ENCODE data around the gene GPR137.

GPR137 gene

DNA sequence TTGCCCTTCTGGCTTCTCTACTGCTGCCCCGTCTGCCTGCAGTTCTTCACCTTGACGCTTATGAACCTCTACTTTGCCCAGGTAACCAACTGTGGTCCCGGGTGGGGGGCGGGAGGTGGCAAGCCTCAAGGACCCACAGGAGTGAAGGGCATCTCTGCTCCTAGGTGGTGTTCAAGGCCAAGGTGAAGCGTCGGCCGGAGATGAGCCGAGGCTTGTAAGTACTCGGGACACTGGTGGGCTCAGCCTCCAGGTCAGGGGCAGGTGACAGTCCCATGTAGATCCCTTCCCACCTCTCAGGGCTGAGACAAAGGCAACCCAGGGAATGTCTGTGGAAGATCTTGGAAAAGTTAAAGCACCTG, 1.1 kb downstream of the GPR137 start:
- DNase-seq (ENCODE audit: low read depth) = no peak

DNA sequence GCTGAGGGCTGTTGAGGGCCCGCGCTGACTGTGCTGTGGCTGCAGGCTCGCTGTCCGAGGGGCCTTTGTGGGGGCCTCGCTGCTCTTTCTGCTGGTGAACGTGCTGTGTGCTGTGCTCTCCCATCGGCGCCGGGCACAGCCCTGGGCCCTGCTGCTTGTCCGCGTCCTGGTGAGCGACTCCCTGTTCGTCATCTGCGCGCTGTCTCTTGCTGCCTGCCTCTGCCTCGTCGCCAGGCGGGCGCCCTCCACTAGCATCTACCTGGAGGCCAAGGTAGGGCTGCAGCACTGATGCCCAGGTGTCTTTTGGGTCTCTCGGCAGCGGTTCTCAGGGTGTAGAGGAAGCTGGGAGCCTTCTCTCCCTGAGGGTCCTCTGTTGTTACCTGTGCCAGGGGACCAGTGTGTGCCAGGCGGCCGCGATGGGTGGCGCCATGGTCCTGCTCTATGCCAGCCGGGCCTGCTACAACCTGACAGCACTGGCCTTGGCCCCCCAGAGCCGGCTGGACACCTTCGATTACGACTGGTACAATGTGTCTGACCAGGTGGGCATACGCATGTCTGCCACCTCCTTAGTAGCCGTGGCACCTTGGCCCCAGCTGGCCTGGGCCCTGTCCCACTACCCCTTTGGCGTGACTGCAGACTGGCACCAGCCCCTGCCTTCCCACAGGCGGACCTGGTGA, 2.2 kb downstream of the GPR137 start:
- no peak for DNase-seq (ENCODE audit: low read depth)

DNA sequence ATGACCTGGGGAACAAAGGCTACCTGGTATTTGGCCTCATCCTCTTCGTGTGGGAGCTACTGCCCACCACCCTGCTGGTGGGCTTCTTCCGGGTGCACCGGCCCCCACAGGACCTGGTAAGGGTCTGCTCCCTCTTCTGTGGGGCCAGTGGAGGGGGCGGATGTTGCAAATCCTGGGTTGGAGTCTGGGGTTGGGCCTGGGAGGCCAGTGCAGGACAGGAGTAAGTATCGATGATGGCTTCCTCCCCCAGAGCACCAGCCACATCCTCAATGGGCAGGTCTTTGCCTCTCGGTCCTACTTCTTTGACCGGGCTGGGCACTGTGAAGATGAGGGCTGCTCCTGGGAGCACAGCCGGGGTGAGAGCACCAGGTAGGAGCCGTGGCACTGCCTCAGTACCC, 2.7 kb downstream of the GPR137 start:
- no peak for DNase-seq (ENCODE audit: low read depth)

DNA sequence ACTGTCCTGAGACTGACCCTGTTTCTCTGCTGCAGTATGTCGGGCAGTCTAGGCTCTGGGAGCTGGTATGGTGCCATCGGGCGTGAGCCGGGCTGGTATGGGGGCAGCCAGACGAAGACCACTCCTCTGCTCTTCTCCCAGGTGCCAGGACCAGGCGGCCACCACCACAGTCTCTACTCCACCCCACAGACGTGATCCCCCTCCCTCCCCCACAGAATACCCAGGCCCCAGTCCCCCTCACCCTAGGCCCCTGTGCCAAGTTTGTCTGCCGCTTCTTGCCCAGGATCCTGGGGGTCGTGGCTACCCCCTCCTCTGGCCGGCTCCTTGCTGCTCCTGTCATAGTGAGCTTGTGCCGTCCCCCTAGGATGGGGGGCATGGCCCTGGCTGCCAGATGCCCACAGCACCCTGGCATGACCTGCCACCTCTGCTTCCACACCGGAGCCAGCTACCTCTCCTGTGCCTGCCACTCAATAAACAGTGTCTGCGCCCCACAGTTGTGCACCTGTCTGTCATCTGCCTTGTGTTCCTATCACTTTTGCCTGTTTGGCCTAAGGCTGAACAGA, 3.4 kb downstream of the GPR137 start:
- no peak for DNase-seq (ENCODE audit: low read depth)

DNA sequence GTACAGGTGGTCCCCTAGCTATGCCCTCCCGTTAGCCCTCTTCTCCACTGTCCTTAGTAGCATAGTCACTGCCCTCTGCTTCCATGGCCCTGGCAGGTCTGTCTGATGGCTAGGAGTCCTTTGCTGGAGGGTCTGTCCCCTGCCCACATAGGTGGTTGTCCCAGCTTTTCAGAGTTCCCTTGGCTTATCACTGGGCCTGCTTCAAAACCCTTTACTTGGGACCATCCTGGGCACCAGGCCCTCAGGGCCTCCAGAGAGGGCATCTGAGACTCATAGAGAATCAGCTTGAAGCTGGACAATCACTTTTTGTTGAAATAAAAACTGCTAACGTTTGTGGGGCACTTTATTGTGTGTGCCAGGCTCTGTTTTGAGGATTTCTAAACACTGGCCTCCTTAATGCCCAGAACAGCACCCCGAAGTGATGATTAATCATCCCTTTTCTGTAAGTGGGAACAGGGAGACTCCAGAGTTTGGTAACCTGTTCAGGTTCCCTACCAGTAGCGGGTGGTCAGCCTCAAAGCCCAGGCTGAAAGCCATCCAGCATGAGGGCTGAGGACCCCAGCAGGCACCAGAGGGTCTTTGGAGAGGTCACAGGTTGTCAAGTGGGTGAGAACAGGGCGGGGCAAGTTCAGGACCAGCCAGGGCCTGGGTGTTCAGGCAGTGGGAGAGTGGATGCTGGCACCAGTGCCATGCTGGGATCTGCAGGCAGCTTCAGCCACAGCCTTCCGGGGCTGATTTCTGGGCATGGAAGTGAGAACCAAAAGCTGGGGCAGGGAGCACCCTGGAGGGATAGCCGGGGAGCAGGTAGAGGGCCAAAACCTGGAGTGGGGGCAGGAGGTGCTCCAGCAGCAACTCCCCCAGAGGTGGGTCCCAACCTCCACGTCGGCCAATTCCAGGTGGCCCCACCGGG, 5.0 kb downstream of the GPR137 start:
- DNase-seq (ENCODE audit: low read depth) = no peak

DNA sequence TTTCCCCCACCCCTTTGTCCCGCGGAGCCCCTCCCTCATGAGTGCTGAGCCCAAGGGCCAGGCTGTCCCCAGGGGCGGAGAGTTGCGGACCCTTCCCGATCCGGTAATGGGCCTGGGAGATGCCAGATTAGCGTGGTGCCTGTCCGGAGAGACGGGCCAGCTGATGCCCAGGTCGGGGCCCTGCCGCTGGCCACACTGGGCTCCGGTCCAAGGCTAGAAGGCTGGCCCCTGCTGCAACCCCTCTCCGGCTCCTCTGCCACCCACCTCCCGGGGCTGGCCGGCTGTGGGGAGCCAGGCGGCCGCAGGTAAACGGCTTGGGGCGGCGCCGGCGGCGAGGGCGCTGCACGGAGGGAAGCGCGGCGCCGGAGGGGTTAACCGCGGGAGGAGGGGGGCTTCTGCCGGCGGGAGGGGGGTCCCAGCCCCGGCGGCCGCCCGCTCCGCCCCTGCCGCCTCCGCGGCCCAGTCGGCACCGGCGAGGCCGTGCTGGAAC, 5.7 kb downstream of the GPR137 start, which contains the start of gene KCNK4:
Gene KCNK4 (plus strand): TSS at position 41 of the 490 bp plus-strand sequence. CDS start 1,717 bp downstream, outside the sequence.
- DNase-seq (ENCODE audit: low read depth) = no peak

DNA sequence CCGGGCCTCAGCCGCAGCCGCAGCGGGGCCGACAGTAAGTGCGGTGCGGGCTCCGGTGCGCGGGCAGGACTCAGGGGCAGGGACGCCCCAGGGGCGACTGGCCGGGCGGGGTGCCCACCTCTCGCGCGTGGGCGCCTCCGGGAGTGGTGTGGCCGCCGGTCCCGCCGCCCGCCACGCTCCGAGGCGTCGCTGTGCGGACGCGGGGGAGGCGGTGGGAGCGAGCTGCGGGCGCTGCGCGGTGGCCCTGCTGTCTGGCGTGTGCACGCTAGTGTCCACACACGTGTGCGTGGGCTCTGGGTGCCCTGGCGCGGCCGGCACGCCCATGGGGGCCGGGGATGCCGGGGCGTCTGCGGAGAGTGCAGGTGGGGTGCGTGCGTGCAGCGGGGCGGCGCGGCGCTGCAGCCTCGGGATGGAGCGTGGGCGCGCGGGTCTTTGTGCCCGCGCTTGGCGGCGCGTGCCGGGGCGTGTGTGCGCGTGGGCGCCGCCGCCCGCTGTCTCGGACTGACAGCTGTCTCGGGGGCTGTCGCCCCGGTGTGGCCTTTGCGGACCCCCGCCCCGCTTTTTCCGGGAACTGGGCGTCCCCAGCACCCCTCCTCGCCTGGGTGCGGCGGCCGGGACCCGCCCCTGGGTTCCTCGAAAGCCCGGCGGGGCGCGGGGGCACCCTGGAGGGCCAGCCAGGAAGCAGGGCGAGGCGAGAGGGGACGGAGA, 6.3 kb downstream of the GPR137 start:
- no peak for DNase-seq (ENCODE audit: low read depth)

DNA sequence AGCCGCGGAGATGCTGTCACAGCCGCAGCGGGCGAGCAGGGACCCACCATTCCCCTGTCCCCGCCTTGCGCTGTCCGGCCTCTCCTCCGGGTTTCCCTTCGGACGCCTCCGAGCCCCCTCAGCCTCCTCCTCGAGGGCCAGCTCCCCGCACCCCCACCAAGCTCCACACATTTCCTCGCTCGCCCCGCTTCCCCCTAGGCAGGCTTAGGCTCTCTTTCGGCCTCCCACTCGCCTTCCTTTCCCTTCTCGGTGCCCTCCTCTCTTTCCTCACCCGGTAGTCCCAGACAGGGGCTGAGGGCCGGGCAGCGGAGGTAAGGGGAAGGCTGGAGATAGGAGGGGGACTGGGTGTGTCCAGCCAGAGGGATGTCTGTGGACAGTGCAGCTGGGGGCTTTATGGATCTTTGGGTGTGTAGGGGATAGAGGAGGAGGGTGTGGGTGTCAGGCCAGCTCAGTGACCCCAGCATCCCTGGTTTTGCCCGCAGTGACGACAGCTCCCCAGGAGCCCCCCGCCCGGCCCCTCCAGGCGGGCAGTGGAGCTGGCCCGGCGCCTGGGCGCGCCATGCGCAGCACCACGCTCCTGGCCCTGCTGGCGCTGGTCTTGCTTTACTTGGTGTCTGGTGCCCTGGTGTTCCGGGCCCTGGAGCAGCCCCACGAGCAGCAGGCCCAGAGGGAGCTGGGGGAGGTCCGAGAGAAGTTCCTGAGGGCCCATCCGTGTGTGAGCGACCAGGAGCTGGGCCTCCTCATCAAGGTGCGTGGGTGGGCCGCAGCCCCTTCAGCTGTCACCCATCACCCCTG, 7.0 kb downstream of the GPR137 start:
- DNase-seq (ENCODE audit: low read depth) = no peak

DNA sequence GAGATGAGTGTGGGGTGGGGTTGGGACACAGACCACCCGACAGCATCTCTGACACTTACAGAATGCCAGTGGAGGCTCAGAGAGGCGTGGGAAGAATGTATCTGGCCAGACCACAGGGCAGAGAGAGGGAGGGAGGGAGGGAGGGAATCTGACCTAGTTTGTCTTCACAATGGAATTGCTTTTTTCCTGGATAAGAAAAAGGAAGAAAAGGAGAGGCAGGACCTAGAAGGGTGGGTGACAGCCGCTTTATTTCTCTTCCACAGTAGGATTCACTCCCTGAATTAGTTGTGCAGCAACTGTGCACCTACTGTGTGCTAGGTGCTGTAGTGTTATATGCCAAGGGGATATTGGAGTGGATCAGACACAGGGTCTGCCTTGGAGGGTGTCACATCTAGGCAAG, 9.1 kb downstream of the GPR137 start:
- no peak for DNase-seq (ENCODE audit: low read depth)

DNA sequence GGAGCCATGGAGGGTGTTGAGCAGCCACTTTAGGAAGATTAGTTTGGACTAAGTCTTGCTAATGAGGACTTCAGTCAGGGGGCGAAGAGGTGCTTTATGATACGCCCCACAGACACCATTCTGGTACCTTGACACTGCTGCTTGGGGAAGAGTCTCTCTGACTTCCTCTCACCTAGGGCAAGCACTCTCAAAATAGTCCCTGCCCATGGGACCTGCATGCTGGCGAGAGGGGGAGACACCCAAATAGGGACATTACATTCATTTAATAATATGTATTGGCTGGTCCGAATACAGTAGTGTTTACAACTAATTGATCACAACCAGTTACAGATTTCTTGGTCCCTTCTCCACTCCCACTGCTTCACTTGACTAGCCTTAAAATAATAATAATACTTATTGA, 10.1 kb downstream of the GPR137 start:
- DNase-seq (ENCODE audit: low read depth) = no peak

DNA sequence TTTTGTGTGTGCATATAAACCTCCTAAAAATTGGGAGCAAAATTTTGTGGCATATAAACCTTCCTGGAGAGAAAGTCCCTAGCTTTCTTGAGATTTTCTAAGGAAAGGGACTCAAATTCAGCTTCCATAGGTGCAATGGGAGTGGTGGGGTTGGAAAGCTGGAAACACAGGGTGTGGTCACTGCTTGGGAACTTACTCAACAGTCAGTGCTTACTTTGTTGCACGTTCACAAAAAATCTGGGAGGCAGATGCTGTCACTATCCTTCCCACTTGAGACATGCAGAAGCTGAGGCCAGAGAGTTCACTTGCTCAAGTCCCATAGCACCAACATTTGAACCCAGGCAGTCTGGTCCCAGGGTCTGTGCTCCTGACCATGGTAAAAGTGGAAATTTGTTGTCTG, 10.6 kb downstream of the GPR137 start:
- no peak for DNase-seq (ENCODE audit: low read depth)

DNA sequence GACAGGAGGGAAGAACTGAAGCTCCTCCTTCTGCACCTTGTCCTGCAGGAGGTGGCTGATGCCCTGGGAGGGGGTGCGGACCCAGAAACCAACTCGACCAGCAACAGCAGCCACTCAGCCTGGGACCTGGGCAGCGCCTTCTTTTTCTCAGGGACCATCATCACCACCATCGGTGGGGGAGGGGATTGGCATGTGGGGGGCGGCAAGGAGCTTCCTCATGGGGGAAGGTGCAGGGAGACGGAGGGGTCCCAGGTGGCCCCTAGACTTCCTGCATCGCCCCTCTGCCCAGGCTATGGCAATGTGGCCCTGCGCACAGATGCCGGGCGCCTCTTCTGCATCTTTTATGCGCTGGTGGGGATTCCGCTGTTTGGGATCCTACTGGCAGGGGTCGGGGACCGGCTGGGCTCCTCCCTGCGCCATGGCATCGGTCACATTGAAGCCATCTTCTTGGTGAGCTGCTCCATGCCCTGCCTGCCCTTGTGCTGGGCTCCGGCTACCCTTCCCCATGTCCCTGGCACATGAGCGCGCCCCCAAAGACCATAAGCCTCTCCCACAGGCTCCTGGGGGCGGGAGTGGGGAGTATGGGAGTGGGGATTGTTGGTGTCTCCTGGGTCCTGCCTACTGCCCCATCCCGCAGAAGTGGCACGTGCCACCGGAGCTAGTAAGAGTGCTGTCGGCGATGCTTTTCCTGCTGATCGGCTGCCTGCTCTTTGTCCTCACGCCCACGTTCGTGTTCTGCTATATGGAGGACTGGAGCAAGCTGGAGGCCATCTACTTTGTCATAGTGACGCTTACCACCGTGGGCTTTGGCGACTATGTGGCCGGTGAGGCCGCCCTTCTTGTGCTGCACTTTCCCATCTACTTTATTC, 11.4 kb downstream of the GPR137 start:
- DNase-seq (ENCODE audit: low read depth) = no peak

DNA sequence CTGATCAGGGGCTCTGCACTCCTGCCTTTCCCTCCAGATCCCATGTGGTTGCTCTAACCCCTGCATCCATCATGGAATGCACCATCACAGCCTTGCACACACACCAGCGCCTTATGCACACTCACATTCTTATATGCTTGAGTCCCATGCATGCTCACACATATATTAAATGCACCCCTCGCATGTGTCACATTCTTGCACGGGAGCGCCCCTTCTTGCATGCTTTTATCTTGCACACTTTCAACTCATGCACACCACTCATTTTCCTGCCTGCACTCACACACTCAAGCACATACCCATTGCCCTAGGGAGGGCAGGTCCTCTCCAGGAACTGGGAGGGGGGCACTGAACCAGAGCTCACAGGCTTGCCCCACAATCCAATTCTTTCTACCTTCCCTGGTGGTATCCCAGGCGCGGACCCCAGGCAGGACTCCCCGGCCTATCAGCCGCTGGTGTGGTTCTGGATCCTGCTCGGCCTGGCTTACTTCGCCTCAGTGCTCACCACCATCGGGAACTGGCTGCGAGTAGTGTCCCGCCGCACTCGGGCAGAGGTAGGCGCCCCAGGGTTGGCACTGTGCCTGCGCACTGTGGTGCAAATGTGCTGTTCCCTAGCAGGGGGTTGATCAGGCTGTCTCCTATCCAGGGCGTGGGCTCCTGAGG, 12.2 kb downstream of the GPR137 start:
- DNase-seq (ENCODE audit: low read depth) = no peak

DNA sequence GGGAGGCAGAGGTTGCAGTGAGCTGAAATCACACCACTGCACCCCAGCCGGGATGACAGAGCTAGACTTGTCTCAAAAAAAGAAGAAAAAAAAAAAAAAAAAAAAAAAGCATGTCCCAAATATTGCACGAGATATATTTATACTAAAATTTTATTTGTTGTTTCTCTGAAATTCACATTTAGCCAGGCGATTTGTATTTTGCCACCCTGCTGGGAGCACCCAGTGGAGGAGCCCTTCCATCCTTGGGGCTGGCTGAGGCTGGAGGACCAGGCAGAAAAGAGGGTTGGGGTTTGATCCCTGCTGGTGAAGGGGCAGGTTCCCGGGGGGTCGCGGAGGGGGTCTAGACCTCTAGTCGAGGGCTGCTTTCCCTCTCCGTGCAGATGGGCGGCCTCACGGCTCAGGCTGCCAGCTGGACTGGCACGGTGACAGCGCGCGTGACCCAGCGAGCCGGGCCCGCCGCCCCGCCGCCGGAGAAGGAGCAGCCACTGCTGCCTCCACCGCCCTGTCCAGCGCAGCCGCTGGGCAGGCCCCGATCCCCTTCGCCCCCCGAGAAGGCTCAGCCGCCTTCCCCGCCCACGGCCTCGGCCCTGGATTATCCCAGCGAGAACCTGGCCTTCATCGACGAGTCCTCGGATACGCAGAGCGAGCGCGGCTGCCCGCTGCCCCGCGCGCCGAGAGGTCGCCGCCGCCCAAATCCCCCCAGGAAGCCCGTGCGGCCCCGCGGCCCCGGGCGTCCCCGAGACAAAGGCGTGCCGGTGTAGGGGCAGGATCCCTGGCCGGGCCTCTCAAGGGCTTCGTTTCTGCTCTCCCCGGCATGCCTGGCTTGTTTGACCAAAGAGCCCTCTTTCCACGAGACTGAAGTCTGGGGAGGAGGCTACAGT, 13.6 kb downstream of the GPR137 start:
- DNase-seq (ENCODE audit: low read depth) = no peak

DNA sequence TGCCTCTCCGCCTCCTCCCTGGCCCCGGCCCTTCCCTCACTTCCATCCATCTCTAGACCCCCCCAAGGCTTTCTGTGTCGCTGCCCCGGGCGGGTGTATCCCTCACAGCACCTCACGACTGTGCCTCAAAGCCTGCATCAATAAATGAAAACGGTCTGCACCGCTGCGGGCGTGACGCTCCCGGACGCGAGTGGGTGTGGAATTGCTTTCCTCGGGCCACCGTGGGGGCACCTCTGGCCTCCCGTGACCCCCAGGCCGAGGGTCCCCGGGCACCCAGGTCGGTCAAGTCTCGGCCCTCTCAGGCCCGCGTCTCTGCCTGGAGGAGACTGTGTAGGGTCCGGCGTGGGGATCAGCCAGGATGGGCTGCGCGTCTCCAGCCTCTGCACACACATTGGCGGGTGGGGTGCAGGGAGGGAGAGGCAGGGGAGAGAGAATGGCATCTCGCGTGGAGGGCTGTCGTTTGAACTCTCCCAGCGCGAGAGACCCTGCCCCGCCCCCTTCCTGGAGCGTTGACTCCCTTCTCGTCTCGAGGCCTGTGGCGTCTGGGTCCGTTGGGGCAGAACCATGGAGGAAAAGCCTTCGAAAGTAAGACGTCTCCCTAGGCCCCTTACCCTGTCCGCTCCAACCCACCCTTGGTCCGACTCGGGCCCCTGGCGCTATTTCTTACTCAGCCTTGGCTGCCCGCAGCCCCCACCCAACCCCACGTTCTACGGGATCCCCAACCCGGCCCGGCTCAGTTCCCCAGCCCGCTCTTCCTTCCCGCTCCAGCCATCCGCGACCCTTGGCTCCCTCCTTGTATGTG, 14.4 kb downstream of the GPR137 start, which contains the start of gene CATSPERZ:
Gene CATSPERZ (plus strand): TSS at position 512 of the 802 bp plus-strand sequence. CDS start 53 bp downstream, at position 565.
- no peak for DNase-seq (ENCODE audit: low read depth)

DNA sequence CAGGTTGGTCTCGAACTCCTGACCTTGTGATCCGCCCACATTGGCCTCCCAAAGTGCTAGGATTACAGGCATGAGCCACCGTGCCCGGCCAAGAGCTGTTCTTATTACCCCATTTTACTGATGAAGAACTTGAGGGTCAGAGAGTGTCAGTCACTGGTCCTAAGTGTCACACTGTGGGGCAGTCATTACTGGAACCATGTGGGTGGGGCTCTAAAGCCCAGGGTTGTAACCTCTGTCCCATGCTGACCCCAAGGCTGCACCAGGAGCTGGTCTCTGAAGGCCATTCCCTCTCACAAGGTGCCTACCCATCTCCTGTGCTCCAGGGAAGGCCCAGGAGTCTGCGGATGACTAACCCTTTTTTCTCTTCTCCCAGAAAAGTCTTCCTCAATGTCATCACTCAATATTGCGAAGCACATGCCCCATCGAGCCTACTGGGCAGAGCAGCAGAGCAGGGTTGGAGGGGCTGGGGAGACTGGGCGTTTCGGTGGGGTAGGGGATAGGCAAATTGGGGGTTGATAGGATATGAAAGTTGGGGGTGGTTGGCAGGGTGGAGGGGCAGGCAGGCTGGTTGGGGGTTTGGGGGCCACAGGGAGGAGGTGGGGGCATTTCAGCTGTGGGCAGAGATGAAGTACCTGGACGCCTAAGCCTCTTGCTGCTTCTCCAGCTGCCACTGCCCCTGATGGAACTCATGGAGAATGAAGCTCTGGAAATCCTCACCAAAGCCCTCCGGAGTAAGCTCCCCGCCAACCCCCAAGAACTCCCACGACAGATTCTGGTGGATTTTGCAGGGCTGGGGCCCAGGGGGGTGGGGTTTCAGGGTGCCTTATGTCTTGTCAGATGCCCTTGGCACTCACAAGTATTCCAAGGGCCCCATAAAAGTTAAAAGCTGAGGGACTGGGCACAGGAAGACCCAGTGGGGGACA, 17.7 kb downstream of the GPR137 start:
- DNase-seq (ENCODE audit: low read depth) = no peak

DNA sequence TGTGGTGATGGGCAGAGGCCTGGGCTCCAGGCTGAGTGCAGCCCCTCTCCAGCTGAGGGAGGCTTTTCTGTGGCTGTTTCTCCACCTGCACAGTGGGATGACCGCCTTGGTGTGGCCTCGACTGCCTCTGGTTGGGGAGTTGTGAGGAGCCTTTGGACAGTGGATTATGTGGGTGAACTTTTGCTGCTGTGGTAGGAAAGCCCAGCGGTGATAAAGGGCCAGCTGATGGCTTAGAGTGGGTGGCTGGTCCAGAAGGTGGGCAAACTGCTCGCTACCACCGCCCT, 18.3 kb downstream of the GPR137 start:
- no peak for DNase-seq (ENCODE audit: low read depth)
